ENCODE results near the gene EHHADH.

DNA sequence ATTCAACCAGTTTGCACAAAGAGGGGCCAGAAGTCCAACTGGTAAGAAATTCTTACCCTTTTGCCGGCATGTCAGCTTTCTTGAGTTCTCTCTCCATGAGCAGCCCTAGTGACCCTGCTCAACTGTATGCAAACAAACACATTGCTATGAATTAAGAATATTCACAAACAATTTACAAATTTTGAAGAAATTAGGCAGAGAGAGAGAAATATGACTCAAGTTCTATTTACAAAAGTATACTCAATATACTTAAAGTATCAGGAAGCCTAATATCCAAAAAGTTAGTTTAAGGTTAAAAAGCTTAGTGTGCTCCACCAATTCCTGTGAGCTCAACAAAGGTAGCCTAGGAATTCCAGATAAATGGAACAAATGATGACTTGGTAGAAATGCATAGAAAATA is 3.5 kb upstream of the EHHADH start:
- TF ChIP-seq EZH2 (IDR thresholded peaks at IDR 0.05) (no peak), POLR2AphosphoS5 (IDR thresholded peaks at IDR 0.05; ENCODE audit: borderline replicate concordance, low read depth, low read length) (no peak), FOXP2 (optimal IDR thresholded peaks at IDR 0.05; ENCODE audit: control extremely low read depth, extremely low read length, insufficient read depth) (no peak)

Data from SK-N-MC (cell line).